SK-N-SH (cell line): Measurements from ENCODE around the gene CST11. TPM values are rescaled to one million over a fixed set of nuclear protein-coding genes. Genes with fewer than 3 reads are reported as not detected.

ENCODE experiments used
- CTCF ChIA-PET: fragments of 300-600, 350-600 bp; formaldehyde crosslinking; extraction: SDS; loops from one replicate; lab custom pipeline; 2021; lab: Yijun Ruan, JAX
- POLR2A ChIA-PET: fragments of 350-600 bp; sonication (Branson Sonifier 250); formaldehyde crosslinking; extraction: SDS; loops from one replicate; lab custom pipeline; 2020; ENCODE audit warnings: antibody characterized with exemption, inconsistent platforms; lab: Yijun Ruan, JAX
- DNase-seq: peaks from one replicate; pipeline ENCODE4 v3.0.0; 2012
- H2AFZ ChIP-seq: fragments of 200-600 bp; sonication (generic); 2 replicates; pipeline ENCODE4 v1.8.1; 2016; ENCODE audit warnings: antibody characterized with exemption, mild to moderate bottlenecking, low read depth
- H3F3A ChIP-seq: fragments of 200-600 bp; sonication (generic); replicated peaks from 2 replicates; pipeline ENCODE3; 2016; ENCODE audit warnings: antibody characterized with exemption, mild to moderate bottlenecking; ENCODE audit not compliant: insufficient read depth
- H3K27ac ChIP-seq, 2 experiments: fragments of 200-500 bp in 1 of 2; fragments of 200-600 bp in 1 of 2; sonication (Bioruptor generic) in 1 of 2; sonication (generic), shearing (Covaris generic) in 1 of 2; 2 replicates each; pipeline versions ENCODE4 v1.5.1 to v1.6.1; 2014 to 2016; ENCODE audit warnings: low read depth in 2 of 2, inconsistent platforms in 1 of 2, low read length in 1 of 2, mild to moderate bottlenecking in 1 of 2, mixed read lengths in 1 of 2
- H3K27me3 ChIP-seq: fragments of 200-600 bp; sonication (generic), shearing (Covaris generic); 2 replicates; pipeline ENCODE4 v1.6.1; 2016; ENCODE audit warnings: mixed run types; ENCODE audit not compliant: insufficient read depth
- H3K36me3 ChIP-seq, 2 experiments: fragments of 200-500 bp in 1 of 2; fragments of 200-600 bp in 1 of 2; sonication (Bioruptor generic) in 1 of 2; sonication (generic) in 1 of 2; replicated peaks in 1 of 2; 2 replicates each; pipeline versions ENCODE3 to v1.5.1; 2014 to 2016; ENCODE audit warnings: low read length in 1 of 2, mild to moderate bottlenecking in 1 of 2; ENCODE audit not compliant: insufficient read depth in 2 of 2, control insufficient read depth in 1 of 2
- H3K4me1 ChIP-seq, 2 experiments: fragments of 200-500 bp in 1 of 2; fragments of 200-600 bp in 1 of 2; sonication (Bioruptor generic) in 1 of 2; sonication (generic), shearing (Covaris generic) in 1 of 2; 2 replicates each; pipeline versions ENCODE4 v1.5.1 to v1.6.1; 2014 to 2016; ENCODE audit warnings: low read depth in 1 of 2, low read length in 1 of 2, mixed run types in 1 of 2; ENCODE audit not compliant: insufficient read depth in 2 of 2, control insufficient read depth in 1 of 2
- H3K4me2 ChIP-seq: fragments of 200-600 bp; sonication (generic), shearing (Covaris generic); 2 replicates; pipeline ENCODE4 v1.6.1; 2017; ENCODE audit warnings: mixed run types
- H3K4me3 ChIP-seq, 2 experiments: fragments of 200-500 bp in 1 of 2; fragments of 200-600 bp in 1 of 2; sonication (Bioruptor generic) in 1 of 2; sonication (generic), shearing (Covaris generic) in 1 of 2; 2 replicates each; pipeline versions ENCODE4 v1.5.1 to v1.8.1; 2014 to 2016; ENCODE audit warnings: low read depth in 2 of 2, inconsistent platforms in 1 of 2, low read length in 1 of 2, mild to moderate bottlenecking in 1 of 2, mixed read lengths in 1 of 2, moderate library complexity in 1 of 2
- H3K79me2 ChIP-seq: fragments of 200-600 bp; sonication (generic); 2 replicates; pipeline ENCODE4 v1.8.1; 2017; ENCODE audit warnings: mild to moderate bottlenecking; ENCODE audit not compliant: insufficient read depth
- H3K9ac ChIP-seq: fragments of 200-600 bp; sonication (generic); 2 replicates; pipeline ENCODE4 v1.6.1; 2017; ENCODE audit warnings: mixed run types
- H3K9me2 ChIP-seq: fragments of 200-600 bp; sonication (generic); 2 replicates; pipeline ENCODE4 v1.6.1; 2017; ENCODE audit warnings: mixed run types
- H3K9me3 ChIP-seq: fragments of 200-600 bp; sonication (generic); 2 replicates; pipeline ENCODE4 v1.6.1; 2017; ENCODE audit warnings: mixed run types, mild to moderate bottlenecking, moderate library complexity
- H4K20me1 ChIP-seq: fragments of 200-600 bp; sonication (generic); 2 replicates; pipeline ENCODE4 v1.6.1; 2017; ENCODE audit warnings: mild to moderate bottlenecking, mixed run types; ENCODE audit not compliant: insufficient read depth
- CHD2 ChIP-seq: fragments of 150-350 bp; IDR thresholded peaks from 2 replicates; pipeline ENCODE4 v1.6.1; 2018; ENCODE audit warnings: low read length; ENCODE audit not compliant: partially characterized antibody
- CTCF ChIP-seq: fragments of 200-600 bp; sonication (generic); IDR thresholded peaks from 2 replicates; pipeline ENCODE4 v1.6.1; 2017; ENCODE audit warnings: antibody characterized with exemption, mild to moderate bottlenecking, moderate library complexity
- ELF1 ChIP-seq: IDR thresholded peaks from 2 replicates; pipeline ENCODE4 v1.4.0; 2012
- EP300 ChIP-seq, 2 experiments: IDR thresholded peaks; 2 replicates each; pipeline versions ENCODE4 v1.4.0 to v1.6.1; 2012; ENCODE audit warnings: borderline replicate concordance in 1 of 2, low read depth in 1 of 2, low read length in 1 of 2
- EZH2phosphoT487 ChIP-seq: fragments of 200-600 bp; sonication (generic); IDR thresholded peaks from 2 replicates; pipeline ENCODE4 v1.6.1; 2017; ENCODE audit warnings: low read depth, mixed run types, mild to moderate bottlenecking, antibody characterized with exemption, moderate library complexity, borderline replicate concordance
- GABPA ChIP-seq: IDR thresholded peaks from 2 replicates; pipeline ENCODE4 v1.4.0; 2012; ENCODE audit warnings: low read depth, mild to moderate bottlenecking
- IRF3 ChIP-seq: fragments of 150-350 bp; IDR thresholded peaks from 2 replicates; pipeline ENCODE4 v1.6.1; 2016; ENCODE audit warnings: mild to moderate bottlenecking, low read depth, low read length
- JUND ChIP-seq: IDR thresholded peaks from 2 replicates; pipeline ENCODE4 v1.4.0; 2012
- MAX ChIP-seq: IDR thresholded peaks from 2 replicates; pipeline ENCODE4 v1.4.0; 2012; ENCODE audit warnings: low read depth
- NRF1 ChIP-seq: IDR thresholded peaks from 2 replicates; pipeline ENCODE4 v1.6.1; 2012; ENCODE audit warnings: low read depth, mild to moderate bottlenecking, low read length
- RCOR1 ChIP-seq: fragments of 150-350 bp; IDR thresholded peaks from 2 replicates; pipeline ENCODE4 v1.6.1; 2017; ENCODE audit warnings: antibody characterized with exemption, low read length
- REST ChIP-seq: IDR thresholded peaks from 2 replicates; pipeline ENCODE4 v1.6.1; 2012; ENCODE audit warnings: mild to moderate bottlenecking, low read depth, low read length, moderate library complexity
- RFX5 ChIP-seq: IDR thresholded peaks from 2 replicates; pipeline ENCODE4 v1.6.1; 2012; ENCODE audit warnings: mild to moderate bottlenecking, improper control_type of control experiment, low read length
- RXRA ChIP-seq: IDR thresholded peaks from 2 replicates; pipeline ENCODE4 v1.4.0; 2012; ENCODE audit warnings: low read depth, mild to moderate bottlenecking, borderline replicate concordance
- TEAD4 ChIP-seq: IDR thresholded peaks from 2 replicates; pipeline ENCODE4 v1.4.0; 2012; ENCODE audit warnings: mild to moderate bottlenecking, borderline replicate concordance; ENCODE audit not compliant: insufficient read depth
- USF2 ChIP-seq: fragments of 150-350 bp; IDR thresholded peaks from 2 replicates; pipeline ENCODE4 v1.6.1; 2017; ENCODE audit warnings: antibody characterized with exemption, low read length, low read depth, borderline replicate concordance
- YY1 ChIP-seq: IDR thresholded peaks from 2 replicates; pipeline ENCODE4 v1.4.0; 2012; ENCODE audit warnings: low read depth, mild to moderate bottlenecking
- WGBS: methylation state at CpG from one replicate; pipeline ENCODE4 v1.1.6; 2017; ENCODE audit warnings: low lambda C conversion rate; 5-methylcytosine and 5-hydroxymethylcytosine counted together
- polyA plus RNA-seq, 3 experiments: library from polyadenylated mRNA; depleted of rRNA; stranded (reverse); fragments of >200 nt; gene quantifications; 2 replicates each; pipeline ENCODE4 v1.2.3, GENCODE V29; 2012

Gene CST11
- polyA plus RNA-seq (2012; rRNA removed) = not detected in 2 replicates
- not detected in 2 replicates for polyA plus RNA-seq (2012; cell fraction: cytosol; rRNA removed)
- polyA plus RNA-seq (2012; cell fraction: nucleus; rRNA removed) = not detected in 2 replicates

- no peaks in the 10 kb centered on the region for H3K36me3 ChIP-seq
- H3K9me2 ChIP-seq = no peaks in the 10 kb centered on the region
- peaks cover 41% of the 10 kb centered on the region for H3K27me3 ChIP-seq
- no peak within 1 kb of the TSS for H3K27ac ChIP-seq
- WGBS = 0% methylated on average over 3 of the region's 4 CpGs
- TF ChIP-seq REST = no peak
- TF ChIP-seq GABPA = no peak
- TF ChIP-seq USF2 = no peak
- TF ChIP-seq EP300 (IDR thresholded peaks at IDR 0.05; ENCODE audit: borderline replicate concordance in 1 of 2, low read depth in 1 of 2, low read length in 1 of 2) = no peak
- no peak for TF ChIP-seq JUND
- TF ChIP-seq RCOR1 = no peak
- TF ChIP-seq YY1 = no peak
- no peak for TF ChIP-seq RFX5
- no peak for TF ChIP-seq RXRA
- no peak within 1 kb of the TSS for H2AFZ ChIP-seq
- H3K9me3 ChIP-seq = no peaks in the 10 kb centered on the region
- no peaks in the 10 kb centered on the region for H3F3A ChIP-seq
- H3K4me1 ChIP-seq = no peaks in the 10 kb centered on the region
- DNase-seq = no peak
- no peaks in the 10 kb centered on the region for H3K79me2 ChIP-seq
- no peak within 1 kb of the TSS for H3K9ac ChIP-seq
- no peak within 1 kb of the TSS for H3K4me3 ChIP-seq
- no peak within 1 kb of the TSS for H3K4me2 ChIP-seq
- H4K20me1 ChIP-seq = no peaks in the 10 kb centered on the region
- ChIA-PET POLR2A (no interaction called here), CTCF (interaction anchor here (1.5 kb wide), 2 partner anchors 9 to 11 kb away, joined by 4 to 5 read pairs; no protein-coding TSS in a partner anchor)
Measured at GRCh38 chr20:23452776-23453175, at the start of gene CST11. CST11 (minus strand) TSS chr20:23452876; CDS start chr20:23452811, 65 bp downstream.

GRCh38 chr20:23501926-23502325, 49.2 kb upstream of the CST11 start:
- no peak overlapping the region for H3K27ac ChIP-seq
- H3K4me1 ChIP-seq = no peaks in the 10 kb centered on the region
- no peak overlapping the region for H2AFZ ChIP-seq
- no peaks in the 10 kb centered on the region for H3F3A ChIP-seq
- H3K36me3 ChIP-seq = no peaks in the 10 kb centered on the region
- H3K27me3 ChIP-seq = peaks cover 14% of the 10 kb centered on the region; the same call in 1 of the 2 replicates
- WGBS = 9% methylated on average over 4 of the region's 4 CpGs
- DNase-seq = no peak
- ChIA-PET CTCF (no interaction called here), POLR2A (no interaction called here)
- H3K9me3 ChIP-seq = no peaks in the 10 kb centered on the region
- H3K79me2 ChIP-seq = no peaks in the 10 kb centered on the region
- no peaks in the 10 kb centered on the region for H4K20me1 ChIP-seq
- no peak overlapping the region for H3K9ac ChIP-seq
- no peaks in the 10 kb centered on the region for H3K9me2 ChIP-seq
- no peak overlapping the region for H3K4me2 ChIP-seq
- no peak overlapping the region for H3K4me3 ChIP-seq
- TF ChIP-seq RCOR1 (no peak), USF2 (no peak), EZH2phosphoT487 (no peak), NRF1 (no peak), RFX5 (no peak), GABPA (no peak), TEAD4 (no peak), YY1 (no peak), CHD2 (no peak), EP300 (IDR thresholded peaks at IDR 0.05; ENCODE audit: borderline replicate concordance in 1 of 2, low read depth in 1 of 2, low read length in 1 of 2) (no peak), IRF3 (no peak), ELF1 (no peak), RXRA (no peak), MAX (no peak), CTCF (no peak)
